ENCODE data around the gene NCBP2. TPM values are rescaled to one million over a fixed set of nuclear protein-coding genes. Genes with fewer than 3 reads are reported as not detected.
"Not testable (repeated sequence)": the region's sequence is repeated elsewhere in the genome, so short reads cannot be mapped to it uniquely, and the experiment has no call there.

The NCBP2 gene
- total and polyA plus RNA-seq, 2 donors (not counting 3 experiments of a cell fraction or from before 2014, with no cell fraction given) = 31.2 to 76.1 TPM

- no peak overlapping the region for H2AFZ ChIP-seq (ENCODE audit: low read depth, low read length)
- H3K4me3 ChIP-seq (replicated peaks in 1 of 3; ENCODE audit: insufficient read depth in 1 of 3, low read depth in 1 of 3, low read length in 3 of 3) = no peak overlapping the region
- no peaks in the 10 kb centered on the region for H3K27me3 ChIP-seq (ENCODE audit: control insufficient read depth in 2 of 2, insufficient read depth in 2 of 2, low read length in 2 of 2)
- dilution Hi-C loops (cut with MboI; ENCODE audit: extremely low pct_ligation_motif_present, low sequenced_read_pairs) (no loop called here), intact Hi-C loops (cut with micrococcal nuclease) (no loop called here)
- no peaks in the 10 kb centered on the region for H3K9me3 ChIP-seq (replicated peaks; ENCODE audit: control insufficient read depth, insufficient read depth, low read length)
- H3K9ac ChIP-seq (replicated peaks; ENCODE audit: extremely low read depth, insufficient read depth, low read length) = no peak overlapping the region
- peaks cover 9% of the 10 kb centered on the region for H3K4me1 ChIP-seq (ENCODE audit: control insufficient read depth, extremely low read depth, insufficient read depth, low read length)
- H3K27ac ChIP-seq (ENCODE audit: insufficient read depth, low read depth, low read length) = no peak overlapping the region
- H3K4me2 ChIP-seq (ENCODE audit: insufficient read depth, low read length) = no peak overlapping the region
- no TSS peak for BruUV-seq (replicated peaks)
- TF ChIP-seq, protein P1, sequence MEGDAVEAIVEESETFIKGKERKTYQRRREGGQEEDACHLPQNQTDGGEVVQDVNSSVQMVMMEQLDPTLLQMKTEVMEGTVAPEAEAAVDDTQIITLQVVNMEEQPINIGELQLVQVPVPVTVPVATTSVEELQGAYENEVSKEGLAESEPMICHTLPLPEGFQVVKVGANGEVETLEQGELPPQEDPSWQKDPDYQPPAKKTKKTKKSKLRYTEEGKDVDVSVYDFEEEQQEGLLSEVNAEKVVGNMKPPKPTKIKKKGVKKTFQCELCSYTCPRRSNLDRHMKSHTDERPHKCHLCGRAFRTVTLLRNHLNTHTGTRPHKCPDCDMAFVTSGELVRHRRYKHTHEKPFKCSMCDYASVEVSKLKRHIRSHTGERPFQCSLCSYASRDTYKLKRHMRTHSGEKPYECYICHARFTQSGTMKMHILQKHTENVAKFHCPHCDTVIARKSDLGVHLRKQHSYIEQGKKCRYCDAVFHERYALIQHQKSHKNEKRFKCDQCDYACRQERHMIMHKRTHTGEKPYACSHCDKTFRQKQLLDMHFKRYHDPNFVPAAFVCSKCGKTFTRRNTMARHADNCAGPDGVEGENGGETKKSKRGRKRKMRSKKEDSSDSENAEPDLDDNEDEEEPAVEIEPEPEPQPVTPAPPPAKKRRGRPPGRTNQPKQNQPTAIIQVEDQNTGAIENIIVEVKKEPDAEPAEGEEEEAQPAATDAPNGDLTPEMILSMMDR (IDR thresholded peaks at IDR 0.05; ENCODE audit: extremely low read depth in 1 of 2, insufficient read depth in 1 of 2, low read depth in 1 of 2, low read length in 2 of 2) = peak in 1 of 2 donors; percentile 11
- no peak for TF ChIP-seq POLR2A (IDR thresholded peaks at IDR 0.05; ENCODE audit: low read depth, low read length)
- POLR2A ChIA-PET = no interaction called here
- no peak for DNase-seq (ENCODE audit: low read depth, low spot score)
- H3K36me3 ChIP-seq (ENCODE audit: control insufficient read depth in 2 of 2, extremely low read depth in 1 of 2, insufficient read depth in 2 of 2, low read length in 2 of 2) = no peaks in the 10 kb centered on the region
- FAIRE-seq = no peak
- no peaks in the 10 kb centered on the region for H3K9me1 ChIP-seq (replicated peaks; ENCODE audit: control insufficient read depth, extremely low read depth, insufficient read depth, low read length)
- no peaks in the 10 kb centered on the region for H4K20me1 ChIP-seq (replicated peaks; ENCODE audit: control insufficient read depth, extremely low read depth, insufficient read depth, low read length)
- CTCF ChIA-PET = interaction anchor here (0.6 kb wide), 1 partner anchor 22 kb away, joined by 3 read pairs; no protein-coding TSS in a partner anchor
- peaks cover 15% of the 10 kb centered on the region for H3K79me2 ChIP-seq (ENCODE audit: control insufficient read depth, insufficient read depth, low read length)
Observed at GRCh38 chr3:196947136-196947859, 5.0 kb upstream of the NCBP2 start.

- FAIRE-seq; H4K20me1 ChIP-seq (replicated peaks; ENCODE audit: control insufficient read depth, extremely low read depth, insufficient read depth, low read length); CTCF ChIA-PET; BruUV-seq (replicated peaks); intact Hi-C loops (cut with micrococcal nuclease); H3K9ac ChIP-seq (replicated peaks; ENCODE audit: extremely low read depth, insufficient read depth, low read length); H3K36me3 ChIP-seq (ENCODE audit: control insufficient read depth in 2 of 2, extremely low read depth in 1 of 2, insufficient read depth in 2 of 2, low read length in 2 of 2); H3K9me3 ChIP-seq (replicated peaks; ENCODE audit: control insufficient read depth, insufficient read depth, low read length); POLR2A ChIA-PET; H3K4me3 ChIP-seq (replicated peaks in 1 of 3; ENCODE audit: insufficient read depth in 1 of 3, low read depth in 1 of 3, low read length in 3 of 3); H3K27me3 ChIP-seq (ENCODE audit: control insufficient read depth in 2 of 2, insufficient read depth in 2 of 2, low read length in 2 of 2); H3K9me1 ChIP-seq (replicated peaks; ENCODE audit: control insufficient read depth, extremely low read depth, insufficient read depth, low read length); H3K27ac ChIP-seq (ENCODE audit: insufficient read depth, low read depth, low read length); DNase-seq (ENCODE audit: low read depth, low spot score); H2AFZ ChIP-seq (ENCODE audit: low read depth, low read length); H3K4me2 ChIP-seq (ENCODE audit: insufficient read depth, low read length); dilution Hi-C loops (cut with MboI; ENCODE audit: extremely low pct_ligation_motif_present, low sequenced_read_pairs): not testable (repeated sequence)
- peaks cover 16% of the 10 kb centered on the region for H3K4me1 ChIP-seq (ENCODE audit: control insufficient read depth, extremely low read depth, insufficient read depth, low read length)
- H3K79me2 ChIP-seq (ENCODE audit: control insufficient read depth, insufficient read depth, low read length) = peaks cover 44% of the 10 kb centered on the region
Observed at GRCh38 chr3:196944037-196944790, 1.9 kb upstream of the NCBP2 start.

All from endothelial cell of umbilical vein (primary cell).